Retinal pigment epithelial cell (primary cell): ENCODE results near the gene ROGDI.

ENCODE experiments used
- DNase-seq: peaks from one replicate; pipeline ENCODE4 v3.0.0-alpha.2; 2010; ENCODE audit warnings: low read depth
- H3K4me3 ChIP-seq: 2 replicates; pipeline ENCODE4 v1.5.1; 2011; ENCODE audit warnings: mild to moderate bottlenecking, low read length, control low read depth, moderate library complexity
- CTCF ChIP-seq: conservative IDR thresholded peaks from 2 replicates; pipeline ENCODE4 v1.5.1; 2011; ENCODE audit warnings: low read depth, low read length, control low read depth, inconsistent platforms

Gene ROGDI

GRCh38 chr16:4753227-4753626 is 49.2 kb downstream of the ROGDI start:
- DNase-seq = no peak
- TF ChIP-seq CTCF = no peak
- H3K4me3 ChIP-seq = no peak overlapping the region

- no peak overlapping the region for H3K4me3 ChIP-seq
- DNase-seq = no peak
- TF ChIP-seq CTCF = no peak
Measured at GRCh38 chr16:4752351-4753100, 49.9 kb downstream of the ROGDI start.

- no peak overlapping the region for H3K4me3 ChIP-seq
- DNase-seq = no peak
- no peak for TF ChIP-seq CTCF
Measured at GRCh38 chr16:4750896-4751295, 51.5 kb downstream of the ROGDI start.

GRCh38 chr16:4749700-4750257 is 52.7 kb downstream of the ROGDI start:
- no peak for TF ChIP-seq CTCF
- no peak overlapping the region for H3K4me3 ChIP-seq

GRCh38 chr16:4748682-4749411 is 53.6 kb downstream of the ROGDI start:
- no peak for TF ChIP-seq CTCF

More at GRCh38 chr16:4749700-4750257, 52.7 kb downstream of the ROGDI start:
- DNase-seq = no peak

GRCh38 chr16:4747906-4748681 is 54.3 kb downstream of the ROGDI start:
- no peak for TF ChIP-seq CTCF
- H3K4me3 ChIP-seq = no peak overlapping the region
- no peak for DNase-seq

More at GRCh38 chr16:4748682-4749411, 53.6 kb downstream of the ROGDI start:
- no peak for DNase-seq
- H3K4me3 ChIP-seq = no peak overlapping the region
